ENCODE measurements around the gene CENPP. TPM values are rescaled to one million over a fixed set of nuclear protein-coding genes. Genes with fewer than 3 reads are reported as not detected.

The CENPP gene
- total RNA-seq, 4 donors from 2014 or later = 2.9 to 8.3 (median 4.9) TPM

DNA sequence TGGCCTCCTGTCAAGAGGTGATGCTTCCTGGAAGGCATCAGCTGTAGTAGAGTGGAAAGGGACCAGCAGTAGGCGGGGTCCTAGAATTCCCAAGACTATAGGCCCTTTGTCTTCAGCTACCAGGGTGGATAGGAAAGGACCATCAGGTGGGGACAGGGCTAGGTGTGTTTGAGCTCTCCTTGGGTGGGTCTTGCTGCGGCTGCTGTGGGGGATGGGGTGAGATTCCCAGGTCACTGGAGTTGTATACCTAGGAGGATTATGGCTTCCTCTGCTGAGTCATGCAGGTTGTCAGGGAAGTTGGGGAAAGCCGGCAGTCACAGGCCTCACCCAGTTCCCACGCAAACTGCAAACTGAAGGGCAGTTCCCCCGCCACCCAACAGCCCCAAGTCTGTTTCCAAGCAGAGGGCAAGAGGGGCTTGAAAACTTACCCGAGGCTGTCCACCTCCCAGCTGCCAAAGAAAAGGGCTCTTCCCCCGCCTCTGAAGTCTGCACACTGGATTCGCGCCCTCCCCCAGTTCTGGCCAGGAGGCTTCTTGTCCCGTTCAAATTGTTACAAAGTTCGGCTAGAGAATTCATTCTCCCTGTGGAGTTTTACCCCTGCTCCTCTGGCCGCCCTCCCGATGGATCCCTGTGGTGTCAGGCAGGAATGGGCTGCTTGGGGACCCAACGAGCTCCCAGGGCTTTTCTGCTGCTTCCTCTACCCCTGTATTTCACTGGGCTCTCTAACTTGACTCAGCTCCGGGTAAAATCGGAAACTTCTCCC, 233.0 kb downstream of the CENPP start:
- H3K9me3 ChIP-seq = no peaks in the 10 kb centered on the region
- no peak overlapping the region for H3K4me3 ChIP-seq
- no peaks in the 10 kb centered on the region for H3K27me3 ChIP-seq
- no peak for TF ChIP-seq POLR2AphosphoS5 (IDR thresholded peaks at IDR 0.05)
- no peak for TF ChIP-seq EP300 (IDR thresholded peaks at IDR 0.05)
- no peak for ATAC-seq
- no peak overlapping the region for H3K27ac ChIP-seq
- no peaks in the 10 kb centered on the region for H3K36me3 ChIP-seq
- peaks cover 0 to 28% (median 0%) of the 10 kb centered on the region in 3 donors for H3K4me1 ChIP-seq
- 92 to 94% methylated on average over 8 to 9 of the region's 16 CpGs for WGBS, 2 donors (ENCODE audit: low coverage in 1 of 2)

DNA sequence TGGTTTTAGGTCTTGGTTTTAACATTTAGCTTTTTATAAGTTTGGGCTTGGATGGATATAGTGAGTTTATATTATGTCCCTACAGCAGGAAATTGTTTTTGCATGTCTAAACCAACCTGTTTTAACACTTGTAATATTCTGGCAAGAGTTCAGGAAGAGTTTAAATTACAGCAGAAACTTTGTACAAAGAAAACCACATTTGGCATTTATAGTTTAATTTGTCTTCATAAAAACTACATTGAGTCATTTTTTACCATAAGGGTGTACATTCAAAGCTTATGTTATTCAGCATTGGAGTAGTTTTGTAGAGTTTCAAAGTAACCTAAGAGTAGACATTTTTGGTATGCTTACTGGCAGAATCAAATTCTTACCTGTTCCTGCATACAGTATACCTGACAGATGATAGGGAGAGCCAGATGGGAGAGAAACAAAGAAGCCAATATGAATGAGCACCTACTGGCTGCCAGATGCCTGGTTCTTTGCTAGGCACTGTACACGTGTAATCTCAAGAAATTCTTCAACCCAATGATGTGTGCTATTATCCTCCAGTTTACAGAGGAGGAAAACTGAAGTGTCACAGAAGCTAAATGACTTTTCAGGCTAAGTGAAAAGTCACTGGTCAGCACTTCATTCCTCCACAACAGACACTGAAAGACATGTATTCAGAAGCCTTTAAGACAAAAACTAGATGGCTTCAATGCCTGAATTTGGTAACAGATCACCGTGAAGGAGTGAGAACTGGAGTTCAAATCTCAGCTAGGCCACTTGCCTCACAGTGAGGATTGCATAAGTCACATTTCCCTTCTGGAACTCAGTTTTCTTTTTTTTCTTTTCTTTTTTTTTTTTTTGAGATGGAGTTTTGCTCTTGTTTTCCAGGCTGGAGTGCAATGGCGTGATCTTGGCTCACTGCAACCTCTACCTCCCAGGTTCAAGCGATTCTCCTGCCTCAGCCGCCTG, 235.9 kb downstream of the CENPP start:
- ATAC-seq = no peak
- TF ChIP-seq, protein P1, sequence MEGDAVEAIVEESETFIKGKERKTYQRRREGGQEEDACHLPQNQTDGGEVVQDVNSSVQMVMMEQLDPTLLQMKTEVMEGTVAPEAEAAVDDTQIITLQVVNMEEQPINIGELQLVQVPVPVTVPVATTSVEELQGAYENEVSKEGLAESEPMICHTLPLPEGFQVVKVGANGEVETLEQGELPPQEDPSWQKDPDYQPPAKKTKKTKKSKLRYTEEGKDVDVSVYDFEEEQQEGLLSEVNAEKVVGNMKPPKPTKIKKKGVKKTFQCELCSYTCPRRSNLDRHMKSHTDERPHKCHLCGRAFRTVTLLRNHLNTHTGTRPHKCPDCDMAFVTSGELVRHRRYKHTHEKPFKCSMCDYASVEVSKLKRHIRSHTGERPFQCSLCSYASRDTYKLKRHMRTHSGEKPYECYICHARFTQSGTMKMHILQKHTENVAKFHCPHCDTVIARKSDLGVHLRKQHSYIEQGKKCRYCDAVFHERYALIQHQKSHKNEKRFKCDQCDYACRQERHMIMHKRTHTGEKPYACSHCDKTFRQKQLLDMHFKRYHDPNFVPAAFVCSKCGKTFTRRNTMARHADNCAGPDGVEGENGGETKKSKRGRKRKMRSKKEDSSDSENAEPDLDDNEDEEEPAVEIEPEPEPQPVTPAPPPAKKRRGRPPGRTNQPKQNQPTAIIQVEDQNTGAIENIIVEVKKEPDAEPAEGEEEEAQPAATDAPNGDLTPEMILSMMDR (IDR thresholded peaks at IDR 0.05) = no peak
- TF ChIP-seq EP300 (IDR thresholded peaks at IDR 0.05) = no peak
- no peak for TF ChIP-seq POLR2A (IDR thresholded peaks at IDR 0.05)
- TF ChIP-seq POLR2AphosphoS5 (IDR thresholded peaks at IDR 0.05) = no peak
- Histone ChIP-seq H3K27ac (peak overlapping the region in 1 of 4 donors; percentile 9), H3K4me1 (peaks cover 0 to 38% (median 0%) of the 10 kb centered on the region in 3 donors), H3K27me3 (no peaks in the 10 kb centered on the region), H3K4me3 (no peak overlapping the region), H3K9me3 (peaks cover 0 to 3% (median 0%) of the 10 kb centered on the region in 3 donors), H3K36me3 (no peaks in the 10 kb centered on the region)
- WGBS, 2 donors (ENCODE audit: low coverage in 1 of 2) = 57 to 59% methylated on average over 2 of the region's 5 CpGs

- H3K27ac ChIP-seq = peak overlapping the region in 1 of 4 donors; percentile 9
- H3K36me3 ChIP-seq = no peaks in the 10 kb centered on the region
- no peaks in the 10 kb centered on the region for H3K27me3 ChIP-seq
- H3K4me1 ChIP-seq = peaks cover 0 to 38% (median 0%) of the 10 kb centered on the region in 3 donors
- 32 to 82% methylated on average over 3 to 4 of the region's 5 CpGs for WGBS, 2 donors (ENCODE audit: low coverage in 1 of 2)
- TF ChIP-seq EP300 (IDR thresholded peaks at IDR 0.05) (no peak), POLR2AphosphoS5 (IDR thresholded peaks at IDR 0.05) (no peak), POLR2A (IDR thresholded peaks at IDR 0.05) (no peak)
- TF ChIP-seq, protein P1 (IDR thresholded peaks at IDR 0.05) = no peak
- ATAC-seq = no peak
- peaks cover 0 to 6% (median 0%) of the 10 kb centered on the region in 3 donors for H3K9me3 ChIP-seq
- H3K4me3 ChIP-seq = no peak overlapping the region
These were observed 236.8 kb downstream of the CENPP start for GRCh38 chr9:92562461-92562967.

GRCh38 chr9:92563116-92564100, 237.7 kb downstream of the CENPP start:
- peaks cover 0 to 38% (median 0%) of the 10 kb centered on the region in 3 donors for H3K4me1 ChIP-seq
- H3K9me3 ChIP-seq = peaks cover 0 to 6% (median 0%) of the 10 kb centered on the region in 3 donors
- TF ChIP-seq, protein P1 (IDR thresholded peaks at IDR 0.05) = no peak
- TF ChIP-seq EP300 (IDR thresholded peaks at IDR 0.05) = no peak
- TF ChIP-seq POLR2A (IDR thresholded peaks at IDR 0.05) = no peak
- TF ChIP-seq POLR2AphosphoS5 (IDR thresholded peaks at IDR 0.05) = no peak
- no peak overlapping the region for H3K27ac ChIP-seq
- WGBS, 2 donors (ENCODE audit: low coverage in 1 of 2) = 63 to 69% methylated on average over 3 of the region's 3 CpGs
- no peak for ATAC-seq
- no peaks in the 10 kb centered on the region for H3K36me3 ChIP-seq
- no peak overlapping the region for H3K4me3 ChIP-seq
- H3K27me3 ChIP-seq = no peaks in the 10 kb centered on the region

Data from gastroesophageal sphincter (tissue), 4 donors.